HG03196 (cell line): ENCODE data around the gene EPB41.
A peak's percentile ranks its signal among the peaks of the same experiment; 100 is the strongest.
"Not testable (repeated sequence)": the region's sequence is repeated elsewhere in the genome, so short reads cannot be mapped to it uniquely, and the experiment has no call there.

ENCODE experiments used
- ATAC-seq: cut with Tn5 transposase; IDR thresholded peaks from one replicate; pipeline ENCODE4 v1.9.1; 2021; ENCODE audit not compliant: unreplicated experiment

The EPB41 gene

GRCh38 chr1:28926629-28927265 lies 12.4 kb downstream of the EPB41 start:
- ATAC-seq, result peak; percentile 87

- peak; percentile 11 for ATAC-seq
Observed at GRCh38 chr1:28927266-28927647, 12.9 kb downstream of the EPB41 start.

GRCh38 chr1:28927648-28928313 lies 13.4 kb downstream of the EPB41 start:
- ATAC-seq, result no peak

GRCh38 chr1:28928314-28928941 lies 14.1 kb downstream of the EPB41 start:
- no peak for ATAC-seq

- ATAC-seq, result no peak
Observed at GRCh38 chr1:28933277-28933676, 18.9 kb downstream of the EPB41 start.

GRCh38 chr1:28933918-28934317 lies 19.5 kb downstream of the EPB41 start:
- ATAC-seq, result no peak

GRCh38 chr1:28934676-28935075 lies 20.3 kb downstream of the EPB41 start:
- ATAC-seq, result no peak

GRCh38 chr1:28935293-28935692 lies 20.9 kb downstream of the EPB41 start:
- ATAC-seq, result no peak

GRCh38 chr1:28936094-28936493 lies 21.7 kb downstream of the EPB41 start:
- ATAC-seq, result no peak

- ATAC-seq, result no peak
Observed at GRCh38 chr1:28936528-28936927, 22.2 kb downstream of the EPB41 start.

- ATAC-seq, result not testable (repeated sequence)
Observed at GRCh38 chr1:28943581-28943980, 29.2 kb downstream of the EPB41 start.

- ATAC-seq, result no peak
Observed at GRCh38 chr1:28950006-28950405, 35.6 kb downstream of the EPB41 start.

GRCh38 chr1:28950449-28950848 lies 36.1 kb downstream of the EPB41 start:
- no peak for ATAC-seq

GRCh38 chr1:28954126-28954726 lies 39.9 kb downstream of the EPB41 start:
- ATAC-seq, result no peak

- no peak for ATAC-seq
Observed at GRCh38 chr1:28956038-28956464, 41.7 kb downstream of the EPB41 start.

- not testable (repeated sequence) for ATAC-seq
Observed at GRCh38 chr1:28962114-28962831, 47.9 kb downstream of the EPB41 start.

GRCh38 chr1:28965271-28965870 lies 51.0 kb downstream of the EPB41 start:
- no peak for ATAC-seq

GRCh38 chr1:28966617-28967016 lies 52.2 kb downstream of the EPB41 start:
- no peak for ATAC-seq

- ATAC-seq, result no peak
Observed at GRCh38 chr1:28971980-28972771, 57.8 kb downstream of the EPB41 start.
